Nephron (organoid): Measurements from ENCODE around the gene NEURL3.
"Not testable (repeated sequence)": the region's sequence is repeated elsewhere in the genome, so short reads cannot be mapped to it uniquely, and the experiment has no call there.

Source experiments
- H3K27ac Mint-ChIP-seq, 3 experiments: 2 replicates each; pipeline ENCODE4 v1.8.0; 2020; ENCODE audit warnings: mixed read lengths in 3 of 3, mild to moderate bottlenecking in 2 of 3, moderate library complexity in 1 of 3
- H3K27me3 Mint-ChIP-seq: 2 replicates; pipeline ENCODE4 v1.8.0; 2021; ENCODE audit warnings: low read depth, mild to moderate bottlenecking, moderate library complexity, mixed read lengths
- H3K36me3 Mint-ChIP-seq: 2 replicates; pipeline ENCODE4 v1.8.0; 2020; ENCODE audit warnings: low read depth, mixed read lengths
- H3K4me1 Mint-ChIP-seq: 2 replicates; pipeline ENCODE4 v1.8.0; 2020; ENCODE audit warnings: mixed read lengths
- H3K4me3 Mint-ChIP-seq, 3 experiments: 2 replicates each; pipeline ENCODE4 v1.8.0; 2020; ENCODE audit warnings: mild to moderate bottlenecking in 3 of 3, mixed read lengths in 3 of 3, moderate library complexity in 2 of 3
- H3K9me3 Mint-ChIP-seq: 2 replicates; pipeline ENCODE4 v1.8.0; 2020; ENCODE audit warnings: mixed read lengths
- TF ChIP-seq, protein P1 (sequence below), 3 experiments: fragments of 200-600 bp; sonication (generic); IDR thresholded peaks; one replicate each; pipeline ENCODE4 v1.5.0; 2021; ENCODE audit warnings: antibody characterized with exemption in 3 of 3; ENCODE audit not compliant: unreplicated experiment in 3 of 3

The NEURL3 gene, protein sequence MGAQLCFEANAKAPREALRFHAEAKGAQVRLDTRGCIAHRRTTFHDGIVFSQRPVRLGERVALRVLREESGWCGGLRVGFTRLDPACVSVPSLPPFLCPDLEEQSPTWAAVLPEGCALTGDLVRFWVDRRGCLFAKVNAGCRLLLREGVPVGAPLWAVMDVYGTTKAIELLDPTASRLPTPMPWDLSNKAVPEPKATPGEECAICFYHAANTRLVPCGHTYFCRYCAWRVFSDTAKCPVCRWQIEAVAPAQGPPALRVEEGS

DNA sequence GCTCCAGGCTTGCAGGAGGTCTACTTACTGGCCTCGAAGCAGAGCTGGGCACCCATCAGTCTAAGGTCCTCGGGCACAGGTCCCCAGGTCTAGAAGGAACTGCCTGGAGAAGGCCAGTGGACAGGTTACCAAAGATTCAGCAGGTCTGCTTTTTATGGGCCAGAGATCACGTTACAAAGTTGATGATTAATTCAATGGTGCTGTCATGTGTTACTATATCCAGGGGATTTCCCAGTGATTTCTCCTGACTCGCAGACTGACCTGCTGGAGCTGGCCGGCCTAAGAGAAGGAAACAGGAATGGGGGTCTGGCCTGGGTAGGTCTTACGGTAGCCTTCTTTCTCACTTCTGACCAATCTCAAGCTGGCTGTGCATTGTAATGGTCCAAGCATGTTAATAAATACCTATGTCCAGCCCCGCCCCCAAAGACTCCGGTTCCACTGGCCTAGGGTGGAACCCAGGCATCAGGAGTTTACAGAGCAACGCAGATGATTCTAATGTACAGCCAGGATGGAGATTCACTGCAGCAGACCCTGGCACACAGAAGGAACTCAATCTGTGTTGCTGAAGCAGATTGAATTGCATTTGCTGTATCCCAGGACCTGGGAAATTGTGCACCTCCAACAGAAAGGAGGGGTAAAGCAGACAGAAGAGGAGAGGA is at the start of gene NEURL3:
TSS of gene NEURL3 (minus strand) at position 127 of the 659 bp plus-strand sequence. CDS start at position 56, 71 bp downstream.
- Mint-ChIP-seq H3K27me3 (no peaks in the 10 kb centered on the region), H3K36me3 (no peaks in the 10 kb centered on the region), H3K9me3 (no peaks in the 10 kb centered on the region), H3K4me3 (peak within 1 kb of the TSS; percentile 16 to 58 (median 44)), H3K4me1 (peaks cover 24% of the 10 kb centered on the region), H3K27ac (peak within 1 kb of the TSS; percentile 73 to 95 (median 83))
- TF ChIP-seq, protein P1, sequence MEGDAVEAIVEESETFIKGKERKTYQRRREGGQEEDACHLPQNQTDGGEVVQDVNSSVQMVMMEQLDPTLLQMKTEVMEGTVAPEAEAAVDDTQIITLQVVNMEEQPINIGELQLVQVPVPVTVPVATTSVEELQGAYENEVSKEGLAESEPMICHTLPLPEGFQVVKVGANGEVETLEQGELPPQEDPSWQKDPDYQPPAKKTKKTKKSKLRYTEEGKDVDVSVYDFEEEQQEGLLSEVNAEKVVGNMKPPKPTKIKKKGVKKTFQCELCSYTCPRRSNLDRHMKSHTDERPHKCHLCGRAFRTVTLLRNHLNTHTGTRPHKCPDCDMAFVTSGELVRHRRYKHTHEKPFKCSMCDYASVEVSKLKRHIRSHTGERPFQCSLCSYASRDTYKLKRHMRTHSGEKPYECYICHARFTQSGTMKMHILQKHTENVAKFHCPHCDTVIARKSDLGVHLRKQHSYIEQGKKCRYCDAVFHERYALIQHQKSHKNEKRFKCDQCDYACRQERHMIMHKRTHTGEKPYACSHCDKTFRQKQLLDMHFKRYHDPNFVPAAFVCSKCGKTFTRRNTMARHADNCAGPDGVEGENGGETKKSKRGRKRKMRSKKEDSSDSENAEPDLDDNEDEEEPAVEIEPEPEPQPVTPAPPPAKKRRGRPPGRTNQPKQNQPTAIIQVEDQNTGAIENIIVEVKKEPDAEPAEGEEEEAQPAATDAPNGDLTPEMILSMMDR (IDR thresholded peaks at IDR 0.05; ENCODE audit: unreplicated experiment in 3 of 3), result no peak

DNA sequence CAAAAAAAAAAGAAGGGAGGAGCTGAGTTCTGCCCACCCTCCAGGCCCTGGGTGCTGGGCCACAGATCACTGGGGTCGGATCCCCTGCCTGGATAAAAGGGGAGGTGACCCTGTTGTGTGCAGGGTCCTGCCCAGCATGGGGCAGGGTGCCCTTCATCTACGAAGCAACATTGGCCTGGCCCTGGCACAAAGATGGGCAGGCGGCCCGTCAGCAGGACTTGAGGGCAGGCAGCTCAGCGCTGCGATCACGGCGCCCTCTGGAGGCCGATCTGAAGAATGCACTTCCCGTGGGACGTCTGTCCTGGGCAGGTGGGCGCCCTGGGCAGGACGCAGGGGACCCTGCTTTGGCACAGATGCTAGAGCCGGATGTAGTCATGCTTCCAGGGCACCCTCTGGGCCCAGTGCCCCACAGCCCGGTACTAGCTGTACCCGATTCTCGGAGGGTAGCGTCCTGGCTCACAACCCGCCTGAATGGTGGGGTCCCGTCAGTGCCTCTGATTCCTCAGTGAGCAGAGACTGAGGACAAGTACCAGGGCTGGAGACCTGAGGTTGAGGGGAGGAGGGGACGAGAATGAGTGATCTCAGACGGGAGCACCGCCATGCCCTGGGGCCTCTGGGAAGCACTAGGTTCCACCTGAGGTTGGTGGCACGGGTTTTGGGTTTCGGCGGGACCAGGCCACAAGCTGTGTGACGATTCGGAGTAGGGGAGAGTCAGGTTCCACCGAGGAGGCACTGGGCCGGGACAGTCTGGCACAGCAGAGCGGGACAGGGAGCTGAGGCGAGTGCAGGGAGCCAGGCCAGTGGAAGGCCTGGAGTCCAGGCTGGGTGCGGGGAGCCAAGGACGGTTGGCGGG is 49.4 kb upstream of the NEURL3 start:
- Mint-ChIP-seq H3K9me3 (no peaks in the 10 kb centered on the region), H3K36me3 (no peaks in the 10 kb centered on the region), H3K27ac (no peak overlapping the region), H3K4me3 (no peak overlapping the region), H3K27me3 (no peaks in the 10 kb centered on the region), H3K4me1 (no peaks in the 10 kb centered on the region)
- TF ChIP-seq, protein P1 (IDR thresholded peaks at IDR 0.05; ENCODE audit: unreplicated experiment in 3 of 3), result peak; percentile 81 to 93 (median 88)

DNA sequence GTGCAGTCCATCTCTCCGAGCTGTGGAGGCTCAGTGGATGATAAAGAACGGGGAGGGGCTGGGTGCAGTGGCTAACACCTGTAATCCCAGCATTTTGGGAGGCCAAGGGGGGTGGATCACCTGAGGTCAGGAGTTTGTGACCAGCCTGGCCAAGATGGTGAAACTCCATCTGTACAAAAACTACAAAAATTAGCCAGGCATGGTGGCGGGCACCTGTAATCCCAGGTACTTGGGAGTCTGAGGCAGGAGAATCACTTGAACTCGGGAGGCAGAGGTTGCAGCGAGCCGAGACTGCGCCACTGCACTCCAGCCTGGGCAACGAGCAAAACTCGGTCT is 48.8 kb upstream of the NEURL3 start:
- not testable (repeated sequence) for H3K27me3 Mint-ChIP-seq, H3K27ac Mint-ChIP-seq, H3K36me3 Mint-ChIP-seq, H3K4me3 Mint-ChIP-seq, H3K4me1 Mint-ChIP-seq, H3K9me3 Mint-ChIP-seq

DNA sequence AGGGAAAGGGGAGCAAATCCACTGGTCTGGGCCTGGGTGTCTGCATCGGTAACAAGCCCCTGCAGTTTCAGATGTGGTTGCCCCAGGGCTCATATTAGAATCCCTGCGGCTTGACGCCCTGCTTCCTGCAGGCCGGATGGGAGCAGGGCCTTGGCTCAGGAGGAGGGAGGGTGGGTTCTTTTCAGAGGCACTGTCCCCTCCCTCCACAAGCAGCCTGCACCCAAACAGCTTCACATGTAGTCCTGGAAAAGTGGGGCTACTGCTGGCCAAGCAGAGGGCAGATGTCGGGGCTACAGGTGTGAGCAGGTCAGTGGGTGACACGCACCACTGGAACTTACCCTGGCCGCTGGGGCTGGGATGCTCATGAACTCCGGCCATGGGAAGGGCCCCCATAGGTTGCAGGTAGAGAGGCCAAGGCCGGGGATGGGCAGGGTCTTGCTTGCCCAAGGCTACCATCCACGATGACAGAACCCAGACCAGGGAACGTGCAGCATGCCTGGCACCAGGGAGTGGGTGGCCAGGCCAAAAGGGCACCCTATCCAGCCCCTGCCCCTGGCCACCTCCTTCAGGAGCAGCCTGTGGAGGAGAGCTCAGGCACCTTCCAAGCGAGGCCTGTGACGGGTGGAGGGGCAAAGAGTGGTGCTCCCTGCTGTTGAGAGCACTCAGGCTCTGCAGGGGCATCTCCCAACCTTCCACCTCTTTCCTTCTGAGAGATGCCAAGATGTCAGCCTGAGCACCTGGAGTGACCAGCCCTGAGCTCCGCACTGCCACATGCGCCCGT is 48.2 kb upstream of the NEURL3 start:
- H3K4me1 Mint-ChIP-seq, result no peaks in the 10 kb centered on the region
- no peaks in the 10 kb centered on the region for H3K27me3 Mint-ChIP-seq
- TF ChIP-seq, protein P1 (IDR thresholded peaks at IDR 0.05; ENCODE audit: unreplicated experiment in 3 of 3), result no peak
- no peak overlapping the region for H3K27ac Mint-ChIP-seq
- no peak overlapping the region for H3K4me3 Mint-ChIP-seq
- no peaks in the 10 kb centered on the region for H3K36me3 Mint-ChIP-seq
- no peaks in the 10 kb centered on the region for H3K9me3 Mint-ChIP-seq

DNA sequence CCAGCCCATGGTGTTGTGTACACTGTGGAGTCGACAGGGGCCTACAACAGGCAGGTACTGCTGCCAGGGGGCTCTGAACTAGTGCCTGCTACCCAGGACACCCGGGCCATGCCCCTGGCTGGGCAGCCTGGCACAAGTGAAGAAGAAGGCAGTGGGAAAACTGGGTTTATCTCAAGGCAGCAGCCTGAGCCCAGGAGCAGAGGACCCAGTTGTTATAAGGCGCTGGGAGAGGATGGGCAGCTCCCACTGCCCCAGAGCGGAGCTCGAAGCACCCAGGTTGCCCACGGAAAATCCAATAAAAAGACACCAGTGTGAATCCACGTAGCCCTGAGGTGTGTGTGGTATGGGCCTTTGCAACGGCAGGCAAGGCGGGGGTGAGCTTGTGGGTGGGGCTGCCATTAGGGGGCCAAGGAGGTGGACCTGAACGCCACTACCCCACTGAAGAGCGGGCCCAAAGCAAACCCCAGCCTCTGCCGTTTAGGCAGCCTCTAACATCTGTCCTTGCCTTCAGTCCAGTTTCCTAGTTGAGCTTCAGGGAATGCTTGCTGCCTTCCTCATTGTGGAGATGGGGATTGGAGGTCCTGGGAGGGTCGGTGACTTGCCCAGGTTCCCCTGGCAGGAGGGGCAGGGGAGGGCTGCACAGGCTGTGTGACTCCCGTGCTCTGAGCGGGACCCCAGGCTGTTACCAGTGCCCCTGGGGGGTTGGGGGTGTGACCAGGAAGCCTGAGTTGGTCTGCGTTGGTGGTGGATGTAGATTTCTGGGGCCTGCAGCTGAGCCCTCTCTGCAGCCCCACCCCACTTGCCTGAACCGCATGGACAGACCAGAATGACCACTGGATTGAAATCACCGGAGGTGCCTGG is 47.4 kb upstream of the NEURL3 start:
- Mint-ChIP-seq H3K27ac (no peak overlapping the region), H3K27me3 (no peaks in the 10 kb centered on the region), H3K36me3 (no peaks in the 10 kb centered on the region), H3K4me3 (no peak overlapping the region), H3K4me1 (peaks cover 3% of the 10 kb centered on the region), H3K9me3 (no peaks in the 10 kb centered on the region)
- TF ChIP-seq, protein P1 (IDR thresholded peaks at IDR 0.05; ENCODE audit: unreplicated experiment in 3 of 3), result no peak
